HEK293 (cell line): Measurements from ENCODE around the gene ARHGAP26.

Experiments used
- CTCF ChIA-PET: fragments of 350-600 bp; formaldehyde crosslinking; extraction: SDS; loops from one replicate; lab custom pipeline; 2021; ENCODE audit warnings: antibody characterized with exemption; lab: Yijun Ruan, JAX
- POLR2A ChIA-PET: fragments of 300-600 bp; formaldehyde crosslinking; extraction: SDS; loops from one replicate; lab custom pipeline; 2020; ENCODE audit warnings: antibody characterized with exemption, inconsistent platforms; lab: Yijun Ruan, JAX
- H3K27ac ChIP-seq: fragments of 200-500 bp; sonication (Bioruptor generic); 2 replicates; pipeline ENCODE4 v1.5.1; 2014; ENCODE audit warnings: low read depth, low read length, control low read depth, inconsistent platforms; ENCODE audit errors: extremely low read depth
- H3K36me3 ChIP-seq, 2 experiments: fragments of 200-500 bp in 1 of 2; sonication (Bioruptor generic) in 1 of 2; 1 replicate in 1 of 2; 2 replicates in 1 of 2; pipeline ENCODE4 v1.5.1; 2014 to 2017; ENCODE audit warnings: inconsistent platforms in 2 of 2, low read length in 2 of 2; ENCODE audit not compliant: control insufficient read depth in 2 of 2, insufficient read depth in 1 of 2
- H3K4me1 ChIP-seq: fragments of 200-500 bp; sonication (Bioruptor generic); 2 replicates; pipeline ENCODE4 v1.5.1; 2014; ENCODE audit warnings: mild to moderate bottlenecking, low read length, inconsistent platforms; ENCODE audit not compliant: control insufficient read depth, insufficient read depth
- H3K4me3 ChIP-seq: 2 replicates; pipeline ENCODE4 v1.5.1; 2011; ENCODE audit warnings: low read depth, mild to moderate bottlenecking, control low read depth, low read length, moderate library complexity
- H3K9me3 ChIP-seq: fragments of 200-500 bp; sonication (Bioruptor generic); 2 replicates; pipeline ENCODE4 v1.5.1; 2014; ENCODE audit warnings: low read depth, low read length, inconsistent platforms; ENCODE audit not compliant: control insufficient read depth, insufficient read depth
- ATF2 ChIP-seq: fragments of 450-650 bp; formaldehyde crosslinking; IDR thresholded peaks from 2 replicates; pipeline ENCODE4 v1.5.1; 2016; ENCODE audit warnings: missing biosample characterization, missing genetic modification characterization, low read depth
- BCL11B ChIP-seq: fragments of 450-650 bp; formaldehyde crosslinking; IDR thresholded peaks from 2 replicates; pipeline ENCODE4 v1.5.1; 2016; ENCODE audit warnings: low read depth, missing biosample characterization, missing genetic modification characterization
- BCL6B ChIP-seq: fragments of 450-650 bp; formaldehyde crosslinking; IDR thresholded peaks from 2 replicates; pipeline ENCODE4 v1.5.1; 2017; ENCODE audit warnings: missing biosample characterization, missing genetic modification characterization
- GLI4 ChIP-seq: fragments of 450-650 bp; formaldehyde crosslinking; IDR thresholded peaks from 2 replicates; pipeline ENCODE4 v1.5.1; 2016; ENCODE audit warnings: missing biosample characterization, missing genetic modification characterization
- KLF8 ChIP-seq: fragments of 450-650 bp; formaldehyde crosslinking; IDR thresholded peaks from 2 replicates; pipeline ENCODE4 v1.5.1; 2016; ENCODE audit warnings: missing biosample characterization, missing genetic modification characterization
- OSR2 ChIP-seq: fragments of 450-650 bp; formaldehyde crosslinking; IDR thresholded peaks from 2 replicates; pipeline ENCODE4 v1.5.1; 2016; ENCODE audit warnings: missing biosample characterization, missing genetic modification characterization
- OVOL3 ChIP-seq: fragments of 450-650 bp; formaldehyde crosslinking; IDR thresholded peaks from 2 replicates; pipeline ENCODE4 v1.5.1; 2016; ENCODE audit warnings: missing biosample characterization, missing genetic modification characterization
- REPIN1 ChIP-seq: fragments of 450-650 bp; formaldehyde crosslinking; IDR thresholded peaks from 2 replicates; pipeline ENCODE4 v1.5.1; 2017; ENCODE audit warnings: missing biosample characterization, missing genetic modification characterization, low read depth
- REST ChIP-seq: fragments of 450-650 bp; formaldehyde crosslinking; IDR thresholded peaks from 2 replicates; pipeline ENCODE4 v1.5.1; 2016; ENCODE audit warnings: missing biosample characterization, missing genetic modification characterization
- TRIM28 ChIP-seq: IDR thresholded peaks from 2 replicates; pipeline ENCODE4 v1.6.1; 2011; ENCODE audit warnings: low read length, control low read depth, borderline replicate concordance
- ZBTB1 ChIP-seq: fragments of 450-650 bp; formaldehyde crosslinking; IDR thresholded peaks from 2 replicates; pipeline ENCODE4 v1.5.1; 2016; ENCODE audit warnings: missing biosample characterization, missing genetic modification characterization
- ZBTB11 ChIP-seq: fragments of 450-650 bp; formaldehyde crosslinking; conservative IDR thresholded peaks from 2 replicates; pipeline ENCODE4 v1.5.1; 2016; ENCODE audit warnings: low read depth, missing biosample characterization, missing genetic modification characterization
- ZNF121 ChIP-seq: fragments of 450-650 bp; formaldehyde crosslinking; IDR thresholded peaks from 2 replicates; pipeline ENCODE4 v1.5.1; 2016; ENCODE audit warnings: missing biosample characterization, missing genetic modification characterization
- ZNF146 ChIP-seq: fragments of 450-650 bp; formaldehyde crosslinking; IDR thresholded peaks from 2 replicates; pipeline ENCODE4 v1.5.1; 2016; ENCODE audit warnings: missing biosample characterization, missing genetic modification characterization
- ZNF155 ChIP-seq: fragments of 450-650 bp; formaldehyde crosslinking; IDR thresholded peaks from 2 replicates; pipeline ENCODE4 v1.5.1; 2016; ENCODE audit warnings: missing biosample characterization, missing genetic modification characterization
- ZNF16 ChIP-seq: fragments of 450-650 bp; formaldehyde crosslinking; IDR thresholded peaks from 2 replicates; pipeline ENCODE4 v1.5.1; 2016; ENCODE audit warnings: low read depth, missing biosample characterization, missing genetic modification characterization
- ZNF19 ChIP-seq: fragments of 450-650 bp; formaldehyde crosslinking; IDR thresholded peaks from 2 replicates; pipeline ENCODE4; 2016; ENCODE audit warnings: missing biosample characterization, missing genetic modification characterization, low read depth
- ZNF202 ChIP-seq: fragments of 450-650 bp; formaldehyde crosslinking; IDR thresholded peaks from 2 replicates; pipeline ENCODE4 v1.5.1; 2016; ENCODE audit warnings: missing biosample characterization, missing genetic modification characterization, borderline replicate concordance
- ZNF223 ChIP-seq: fragments of 450-650 bp; formaldehyde crosslinking; IDR thresholded peaks from 2 replicates; pipeline ENCODE4 v1.5.1; 2016; ENCODE audit warnings: missing biosample characterization, missing genetic modification characterization
- ZNF266 ChIP-seq: fragments of 450-650 bp; formaldehyde crosslinking; IDR thresholded peaks from 2 replicates; pipeline ENCODE4 v1.5.1; 2016; ENCODE audit warnings: missing biosample characterization, missing genetic modification characterization, low read depth
- ZNF341 ChIP-seq: fragments of 450-650 bp; formaldehyde crosslinking; IDR thresholded peaks from 2 replicates; pipeline ENCODE4; 2016; ENCODE audit warnings: low read depth, missing biosample characterization, missing genetic modification characterization
- ZNF354C ChIP-seq: fragments of 450-650 bp; formaldehyde crosslinking; IDR thresholded peaks from 2 replicates; pipeline ENCODE4 v1.5.1; 2016; ENCODE audit warnings: missing biosample characterization, missing genetic modification characterization, low read depth, borderline replicate concordance
- ZNF555 ChIP-seq: fragments of 450-650 bp; formaldehyde crosslinking; conservative IDR thresholded peaks from 2 replicates; pipeline ENCODE4 v1.5.1; 2017; ENCODE audit warnings: missing biosample characterization, mild to moderate bottlenecking, missing genetic modification characterization, inconsistent platforms
- ZNF558 ChIP-seq: fragments of 450-650 bp; formaldehyde crosslinking; IDR thresholded peaks from 2 replicates; pipeline ENCODE4 v1.5.1; 2016; ENCODE audit warnings: missing biosample characterization, missing genetic modification characterization
- ZNF621 ChIP-seq: fragments of 450-650 bp; formaldehyde crosslinking; IDR thresholded peaks from 2 replicates; pipeline ENCODE4 v1.5.1; 2017; ENCODE audit warnings: missing biosample characterization, missing genetic modification characterization
- ZNF654 ChIP-seq: fragments of 450-650 bp; formaldehyde crosslinking; IDR thresholded peaks from 2 replicates; pipeline ENCODE4 v1.5.1; 2016; ENCODE audit warnings: low read depth, missing biosample characterization, missing genetic modification characterization
- ZNF670 ChIP-seq: fragments of 450-650 bp; formaldehyde crosslinking; IDR thresholded peaks from 2 replicates; pipeline ENCODE4 v1.5.1; 2016; ENCODE audit warnings: missing biosample characterization, missing genetic modification characterization, low read depth
- ZNF785 ChIP-seq: fragments of 450-650 bp; formaldehyde crosslinking; IDR thresholded peaks from 2 replicates; pipeline ENCODE4 v1.5.1; 2016; ENCODE audit warnings: missing biosample characterization, missing genetic modification characterization
- ZSCAN30 ChIP-seq: fragments of 450-650 bp; IDR thresholded peaks from 2 replicates; pipeline ENCODE4 v1.5.1; 2018; ENCODE audit warnings: missing biosample characterization, mild to moderate bottlenecking, missing genetic modification characterization, moderate library complexity

ARHGAP26 gene

GRCh38 chr5:143105216-143105905 lies 335.2 kb downstream of the ARHGAP26 start:
- no peak overlapping the region for H3K27ac ChIP-seq
- POLR2A ChIA-PET, result interaction anchor here (0.6 kb wide), 1 partner anchor 85 kb away, joined by 3 read pairs; no protein-coding TSS in a partner anchor
- H3K9me3 ChIP-seq, result no peaks in the 10 kb centered on the region
- H3K4me3 ChIP-seq, result no peak overlapping the region
- H3K4me1 ChIP-seq, result peaks cover 15% of the 10 kb centered on the region
- no peaks in the 10 kb centered on the region for H3K36me3 ChIP-seq
- CTCF ChIA-PET, result interaction anchor here (0.6 to 1.4 kb wide), 11 partner anchors 35 to 397 kb away, joined by 3 to 5 read pairs (median 3); no protein-coding TSS in a partner anchor
- TF ChIP-seq ZNF785, result no peak
- TF ChIP-seq ZNF558 (tag by site-specific recombination), result peak; percentile 80
- TF ChIP-seq ZNF155 (tag by site-specific recombination), result no peak
- TF ChIP-seq OVOL3, result no peak
- peak; percentile 90 for TF ChIP-seq ZBTB11 (tag by site-specific recombination)
- no peak for TF ChIP-seq BCL6B (tag by site-specific recombination)
- TF ChIP-seq ZNF146 (tag by site-specific recombination), result no peak; the same call in 1 of the 2 replicates
- peak; percentile 86 for TF ChIP-seq REST (tag by site-specific recombination)
- 0 out of 2 replicates have a peak, but pooled peaks have one; percentile 28 for TF ChIP-seq ZNF223 (tag by site-specific recombination)
- peak; percentile 73; the same call in 1 of the 2 replicates for TF ChIP-seq ZNF202 (tag by site-specific recombination)
- TF ChIP-seq ZBTB1 (tag by site-specific recombination), result 0 out of 2 replicates have a peak, but pooled peaks have one; percentile 34
- no peak for TF ChIP-seq REPIN1
- TF ChIP-seq ZNF654 (tag by site-specific recombination), result peak; percentile 49
- no peak for TF ChIP-seq GLI4 (tag by site-specific recombination)
- TF ChIP-seq ZSCAN30 (tag by site-specific recombination), result no peak
- peak; percentile 98 for TF ChIP-seq ZNF555 (tag by site-specific recombination)
- TF ChIP-seq OSR2 (tag by site-specific recombination), result no peak
- TF ChIP-seq ZNF354C (tag by site-specific recombination), result 0 out of 2 replicates have a peak, but pooled peaks have one; percentile 11
- no peak for TF ChIP-seq TRIM28
- TF ChIP-seq KLF8 (tag by site-specific recombination), result no peak
- TF ChIP-seq ZNF621 (tag by site-specific recombination), result no peak
- TF ChIP-seq ZNF19, result peak; percentile 82; the same call in 1 of the 2 replicates
- peak; percentile 93 for TF ChIP-seq ZNF266
- 0 out of 2 replicates have a peak, but pooled peaks have one; percentile 29 for TF ChIP-seq ZNF16 (tag by site-specific recombination)
- peak; percentile 69; the same call in 1 of the 2 replicates for TF ChIP-seq ZNF121 (tag by site-specific recombination)
- no peak for TF ChIP-seq ATF2
- TF ChIP-seq BCL11B (tag by site-specific recombination), result no peak
- peak; percentile 33; the same call in 1 of the 2 replicates for TF ChIP-seq ZNF341 (tag by site-specific recombination)
- 0 out of 2 replicates have a peak, but pooled peaks have one; percentile 31 for TF ChIP-seq ZNF670 (tag by site-specific recombination)
